ENCODE data around the gene SMAD6. TPM values are rescaled to one million over a fixed set of nuclear protein-coding genes. Genes with fewer than 3 reads are reported as not detected.

SMAD6 gene
- total and polyA plus RNA-seq, 2 donors (not counting 1 experiment from before 2014, with no cell fraction given) = 0.03 to 0.37 TPM

DNA sequence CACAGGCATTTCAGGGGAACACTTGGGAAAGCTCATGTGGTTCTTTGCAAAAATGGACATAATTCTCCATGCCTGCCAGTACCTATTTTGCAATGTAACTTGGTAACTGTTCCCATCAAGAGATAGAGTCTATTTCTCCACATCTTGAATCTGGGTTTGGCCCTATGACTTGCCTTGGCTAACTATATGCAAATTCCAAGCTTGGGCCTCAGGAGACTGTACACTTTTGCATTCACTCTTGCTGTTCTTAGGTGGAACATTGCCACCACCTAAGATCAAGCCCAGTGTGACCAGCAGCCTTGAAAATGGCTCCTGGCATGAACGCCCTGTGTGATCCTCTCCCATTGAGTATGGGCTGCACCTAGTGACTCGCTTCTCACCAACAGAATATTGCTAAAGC is 19.8 kb upstream of the SMAD6 start:
- Mint-ChIP-seq H3K4me3 (no peak overlapping the region), H3K4me1 (peaks cover 14% of the 10 kb centered on the region), H3K27me3 (no peaks in the 10 kb centered on the region), H3K27ac (no peak overlapping the region), H3K9me3 (ENCODE audit: insufficient read depth) (no peaks in the 10 kb centered on the region)
- no peaks in the 10 kb centered on the region for H3K36me3 ChIP-seq (replicated peaks in 1 of 2; ENCODE audit: control extremely low read depth in 1 of 2, control insufficient read depth in 1 of 2, extremely low read depth in 1 of 2, insufficient read depth in 2 of 2, low read length in 1 of 2)
- no peak for ATAC-seq (ENCODE audit: low read depth)
- no peak for TF ChIP-seq EZH2 (IDR thresholded peaks at IDR 0.05; ENCODE audit: borderline replicate concordance, insufficient read depth, low read depth, low read length, poor library complexity, severe bottlenecking)
- TF ChIP-seq CTCF (IDR thresholded peaks at IDR 0.05) = no peak
- DNase-seq = no peak
- no peak overlapping the region for H3K4me2 ChIP-seq (replicated peaks; ENCODE audit: low read depth, low read length, poor library complexity, severe bottlenecking)
- no peak overlapping the region for H2AFZ ChIP-seq (ENCODE audit: insufficient read depth, low read depth, low read length, poor library complexity, severe bottlenecking)
- H4K20me1 ChIP-seq (ENCODE audit: control insufficient read depth, insufficient read depth, low read length, poor library complexity, severe bottlenecking) = no peaks in the 10 kb centered on the region
- WGBS (ENCODE audit: insufficient coverage) = 100% methylated on average over 2 of the region's 2 CpGs
- no peak overlapping the region for H3K4me3 ChIP-seq (ENCODE audit: control extremely low read depth in 1 of 5, extremely low read depth in 1 of 5, insufficient read depth in 1 of 5, low read depth in 2 of 5, low read length in 4 of 5)
- H3K27ac ChIP-seq (ENCODE audit: low read length in 2 of 2) = no peak overlapping the region
- no peaks in the 10 kb centered on the region for H3K79me2 ChIP-seq (ENCODE audit: control insufficient read depth, insufficient read depth, low read length)
- H3K9me3 ChIP-seq (ENCODE audit: control extremely low read depth in 1 of 3, control insufficient read depth in 2 of 3, insufficient read depth in 1 of 3, low read length in 2 of 3) = peaks cover 0 to 18% (median 4%) of the 10 kb centered on the region in 3 donors
- H3K9ac ChIP-seq (ENCODE audit: low read length) = no peak overlapping the region
- intact Hi-C loops (cut with micrococcal nuclease) = no loop called here
- peaks cover 10 to 13% of the 10 kb centered on the region in 2 donors for H3K4me1 ChIP-seq (ENCODE audit: control insufficient read depth in 2 of 2, insufficient read depth in 2 of 2, low read length in 2 of 2)
- POLR2A ChIA-PET = no interaction called here
- H3K27me3 ChIP-seq (replicated peaks in 1 of 4; ENCODE audit: control extremely low read depth in 1 of 4, control insufficient read depth in 3 of 4, insufficient read depth in 4 of 4, low read length in 3 of 4) = no peaks in the 10 kb centered on the region
- CTCF ChIA-PET = no interaction called here

DNA sequence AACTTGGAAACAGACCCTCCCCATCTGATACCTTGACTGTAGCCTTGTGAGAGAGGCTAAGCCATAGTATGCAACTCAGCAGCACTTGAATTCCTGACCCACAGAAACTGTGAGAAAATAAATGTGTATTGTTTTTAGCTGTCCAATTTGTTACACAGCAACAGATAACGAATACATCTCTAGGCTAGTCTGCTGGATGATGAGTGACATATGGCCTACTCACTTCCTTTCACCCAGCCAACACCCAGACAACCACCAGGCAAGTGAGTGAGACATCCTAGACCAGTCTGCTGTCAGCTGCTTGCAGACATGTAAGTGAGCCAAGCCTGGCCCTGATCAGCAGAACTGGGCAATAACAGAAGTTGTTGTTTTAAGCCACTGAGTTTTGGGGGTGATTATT is 19.2 kb upstream of the SMAD6 start:
- intact Hi-C loops (cut with micrococcal nuclease) = no loop called here
- H3K4me1 ChIP-seq (ENCODE audit: control insufficient read depth in 2 of 2, insufficient read depth in 2 of 2, low read length in 2 of 2) = peaks cover 10 to 13% of the 10 kb centered on the region in 2 donors
- ATAC-seq (ENCODE audit: low read depth) (peak; percentile 57), DNase-seq (no peak)
- WGBS (ENCODE audit: insufficient coverage) = no CpG with 5 or more reads among the region's 1 CpG
- Mint-ChIP-seq H3K4me1 (peaks cover 14% of the 10 kb centered on the region), H3K9me3 (ENCODE audit: insufficient read depth) (no peaks in the 10 kb centered on the region), H3K4me3 (no peak overlapping the region), H3K27ac (peak overlapping the region; percentile 0), H3K27me3 (no peaks in the 10 kb centered on the region)
- ChIA-PET CTCF (interaction anchor here (1.1 to 2.2 kb wide), 2 partner anchors 11 to 169 kb away, joined by 4 to 8 read pairs; no protein-coding TSS in a partner anchor), POLR2A (interaction anchor here (0.6 kb wide), 1 partner anchor 1131 kb away, joined by 3 read pairs; no protein-coding TSS in a partner anchor)
- H3K4me3 ChIP-seq (ENCODE audit: control extremely low read depth in 1 of 5, extremely low read depth in 1 of 5, insufficient read depth in 1 of 5, low read depth in 2 of 5, low read length in 4 of 5) = no peak overlapping the region
- H2AFZ ChIP-seq (ENCODE audit: insufficient read depth, low read depth, low read length, poor library complexity, severe bottlenecking) = no peak overlapping the region
- H3K9me3 ChIP-seq (ENCODE audit: control extremely low read depth in 1 of 3, control insufficient read depth in 2 of 3, insufficient read depth in 1 of 3, low read length in 2 of 3) = peaks cover 0 to 18% (median 4%) of the 10 kb centered on the region in 3 donors
- no peaks in the 10 kb centered on the region for H3K36me3 ChIP-seq (replicated peaks in 1 of 2; ENCODE audit: control extremely low read depth in 1 of 2, control insufficient read depth in 1 of 2, extremely low read depth in 1 of 2, insufficient read depth in 2 of 2, low read length in 1 of 2)
- TF ChIP-seq CTCF (IDR thresholded peaks at IDR 0.05) = no peak
- TF ChIP-seq EZH2 (IDR thresholded peaks at IDR 0.05; ENCODE audit: borderline replicate concordance, insufficient read depth, low read depth, low read length, poor library complexity, severe bottlenecking) = no peak
- H3K9ac ChIP-seq (ENCODE audit: low read length) = no peak overlapping the region
- no peaks in the 10 kb centered on the region for H3K79me2 ChIP-seq (ENCODE audit: control insufficient read depth, insufficient read depth, low read length)
- no peaks in the 10 kb centered on the region for H4K20me1 ChIP-seq (ENCODE audit: control insufficient read depth, insufficient read depth, low read length, poor library complexity, severe bottlenecking)
- H3K27me3 ChIP-seq (replicated peaks in 1 of 4; ENCODE audit: control extremely low read depth in 1 of 4, control insufficient read depth in 3 of 4, insufficient read depth in 4 of 4, low read length in 3 of 4) = no peaks in the 10 kb centered on the region
- H3K27ac ChIP-seq (ENCODE audit: low read length in 2 of 2) = peak overlapping the region in 1 of 2 donors; percentile 44
- H3K4me2 ChIP-seq (replicated peaks; ENCODE audit: low read depth, low read length, poor library complexity, severe bottlenecking) = no peak overlapping the region
